HCT116 (cell line): ENCODE data around the gene SSBP1. TPM values are rescaled to one million over a fixed set of nuclear protein-coding genes. Genes with fewer than 3 reads are reported as not detected.

Experiments used
- ATAC-seq: fragments of 200-7000 bp; cut with Tn5 transposase; 2 replicates; pipeline ENCODE4 v1.9.1; 2020; ENCODE audit warnings: mild to moderate bottlenecking, moderate library complexity
- BruUV-seq: library from RNA; stranded (reverse); fragments of 400-500 nt; replicated peaks from 2 replicates; lab custom pipeline; 2021; lab: Mats Ljungman, UMichigan
- CTCF ChIA-PET: fragments of 300-600 bp; sonication (Branson Sonifier 250); formaldehyde crosslinking; loops from one replicate; lab custom pipeline; 2021; ENCODE audit warnings: antibody characterized with exemption; lab: Charles Lee
- POLR2A ChIA-PET: fragments of 300-600, 350-600 bp; sonication (Branson Sonifier 250); formaldehyde crosslinking; loops from one replicate; lab custom pipeline; 2021; ENCODE audit warnings: antibody characterized with exemption; lab: Charles Lee
- RAD21 ChIA-PET, 2 experiments: fragments of 300-600 bp; sonication (Branson Sonifier 250); formaldehyde crosslinking; loops; one replicate each; lab custom pipeline; 2023; ENCODE audit warnings: low total read pairs in 2 of 2; ENCODE audit not compliant: uncharacterized antibody in 2 of 2, unreplicated experiment in 2 of 2, low non-redundant PET in 1 of 2; lab: Charles Lee
- DNase-seq: peaks from one replicate; pipeline ENCODE4 v3.0.0-alpha.2; 2010; ENCODE audit warnings: low read depth, low spot score
- H2AFZ ChIP-seq: fragments of 200-600 bp; shearing (Covaris generic), sonication (generic); 2 replicates; pipeline ENCODE4 v1.6.1; 2017; ENCODE audit warnings: low read depth, mixed run types, mixed read lengths, antibody characterized with exemption, low read length; ENCODE audit not compliant: poor library complexity, severe bottlenecking
- H3K27ac ChIP-seq: 2 replicates; pipeline ENCODE4 v1.5.1; 2012; ENCODE audit warnings: low read depth, low read length
- H3K27me3 ChIP-seq: fragments of 200-600 bp; sonication (generic); 2 replicates; pipeline ENCODE4 v1.6.1; 2016; ENCODE audit warnings: mixed run types, low read length, mixed read lengths; ENCODE audit not compliant: insufficient read depth
- H3K36me3 ChIP-seq, 2 experiments: fragments of 200-500 bp in 1 of 2; fragments of 200-600 bp in 1 of 2; sonication (Bioruptor generic) in 1 of 2; sonication (generic) in 1 of 2; 2 replicates each; pipeline versions ENCODE4 v1.5.1 to v1.6.1; 2014 to 2016; ENCODE audit warnings: low read length in 2 of 2, inconsistent platforms in 1 of 2, mixed read lengths in 1 of 2, mixed run types in 1 of 2; ENCODE audit not compliant: insufficient read depth in 2 of 2, control insufficient read depth in 1 of 2
- H3K4me1 ChIP-seq, 2 experiments: fragments of 200-600 bp in 1 of 2; sonication (generic) in 1 of 2; 2 replicates each; pipeline versions ENCODE4 v1.5.1 to v1.6.1; 2012 to 2017; ENCODE audit warnings: low read length in 2 of 2, inconsistent platforms in 1 of 2, mild to moderate bottlenecking in 1 of 2, mixed read lengths in 1 of 2, mixed run types in 1 of 2, moderate library complexity in 1 of 2; ENCODE audit not compliant: insufficient read depth in 2 of 2, control insufficient read depth in 1 of 2
- H3K4me2 ChIP-seq: fragments of 200-600 bp; sonication (generic); 2 replicates; pipeline ENCODE4 v1.6.1; 2017; ENCODE audit warnings: mixed run types, low read length, mixed read lengths
- H3K4me3 ChIP-seq, 2 experiments: fragments of 200-600 bp in 1 of 2; sonication (generic) in 1 of 2; replicated peaks in 1 of 2; 2 replicates each; pipeline ENCODE4 v1.5.1; 2011 to 2016; ENCODE audit warnings: low read length in 2 of 2, control low read depth in 1 of 2, low read depth in 1 of 2, mild to moderate bottlenecking in 1 of 2, mixed read lengths in 1 of 2, mixed run types in 1 of 2
- H3K79me2 ChIP-seq: fragments of 200-600 bp; sonication (generic); 2 replicates; pipeline ENCODE4 v1.6.1; 2017; ENCODE audit warnings: mild to moderate bottlenecking, mixed run types, low read length, moderate library complexity, mixed read lengths; ENCODE audit not compliant: insufficient read depth
- H3K9ac ChIP-seq: fragments of 200-600 bp; sonication (generic); 2 replicates; pipeline ENCODE4 v1.6.1; 2016; ENCODE audit warnings: low read length, mixed read lengths
- H3K9me2 ChIP-seq: fragments of 200-600 bp; sonication (generic), shearing (Covaris generic); 2 replicates; pipeline ENCODE4 v1.6.1; 2017; ENCODE audit warnings: mixed run types, mild to moderate bottlenecking, moderate library complexity; ENCODE audit not compliant: insufficient read depth
- H3K9me3 ChIP-seq, 2 experiments: fragments of 200-500 bp in 1 of 2; fragments of 200-600 bp in 1 of 2; sonication (Bioruptor generic) in 1 of 2; sonication (generic) in 1 of 2; 2 replicates each; pipeline ENCODE4 v1.6.1; 2014 to 2017; ENCODE audit warnings: low read length in 2 of 2, mixed read lengths in 2 of 2, inconsistent platforms in 1 of 2, low read depth in 1 of 2, mild to moderate bottlenecking in 1 of 2, mixed run types in 1 of 2, moderate library complexity in 1 of 2; ENCODE audit not compliant: control insufficient read depth in 1 of 2, insufficient read depth in 1 of 2
- H4K20me1 ChIP-seq: fragments of 200-600 bp; sonication (generic), shearing (Covaris generic); 2 replicates; pipeline ENCODE4 v1.6.1; 2017; ENCODE audit warnings: mixed run types, mild to moderate bottlenecking, moderate library complexity; ENCODE audit not compliant: insufficient read depth
- CEBPB ChIP-seq: IDR thresholded peaks from 2 replicates; pipeline ENCODE4 v1.6.1; 2012; ENCODE audit warnings: low read depth
- EGR1 ChIP-seq: IDR thresholded peaks from 2 replicates; pipeline ENCODE4 v1.6.1; 2012; ENCODE audit warnings: low read depth
- ELF1 ChIP-seq: IDR thresholded peaks from 2 replicates; pipeline ENCODE4 v1.6.1; 2012; ENCODE audit warnings: low read depth, borderline replicate concordance
- EZH2 ChIP-seq: fragments of 200-600 bp; sonication (generic); IDR thresholded peaks from 2 replicates; pipeline ENCODE4 v1.6.1; 2017; ENCODE audit warnings: antibody characterized with exemption, mixed run types
- EZH2phosphoT487 ChIP-seq: fragments of 200-600 bp; IDR thresholded peaks from 2 replicates; pipeline ENCODE4 v1.6.1; 2018; ENCODE audit warnings: antibody characterized with exemption, borderline replicate concordance
- FOSL1 ChIP-seq: IDR thresholded peaks from 2 replicates; pipeline ENCODE4 v1.6.1; 2012; ENCODE audit warnings: low read depth
- JUND ChIP-seq: IDR thresholded peaks from 2 replicates; pipeline ENCODE4 v1.6.1; 2012
- POLR2A ChIP-seq: IDR thresholded peaks from 2 replicates; pipeline ENCODE4 v1.7.0; 2011; ENCODE audit warnings: borderline replicate concordance; ENCODE audit not compliant: insufficient read depth, insufficient read length; ENCODE audit errors: extremely low read depth
- POLR2AphosphoS5 ChIP-seq: IDR thresholded peaks from 2 replicates; pipeline ENCODE4 v1.6.1; 2011; ENCODE audit warnings: mild to moderate bottlenecking, low read depth, low read length, moderate library complexity
- RAD21 ChIP-seq: IDR thresholded peaks from 2 replicates; pipeline ENCODE4 v1.6.1; 2012; ENCODE audit warnings: low read depth, mild to moderate bottlenecking
- SP1 ChIP-seq: IDR thresholded peaks from 2 replicates; pipeline ENCODE4 v1.6.1; 2012; ENCODE audit warnings: low read depth
- TCF7L2 ChIP-seq: IDR thresholded peaks from 2 replicates; pipeline ENCODE4 v1.7.0; 2011; ENCODE audit warnings: borderline replicate concordance, inconsistent platforms; ENCODE audit not compliant: insufficient read depth, insufficient read length; ENCODE audit errors: extremely low read depth
- YY1 ChIP-seq: IDR thresholded peaks from 2 replicates; pipeline ENCODE4 v1.6.1; 2011; ENCODE audit warnings: low read length, low read depth, moderate library complexity, mild to moderate bottlenecking; ENCODE audit not compliant: insufficient replicate concordance; ENCODE audit errors: extremely low read depth
- ZNF274 ChIP-seq: fragments of 200-500 bp; sonication (Bioruptor generic); IDR thresholded peaks from 2 replicates; pipeline ENCODE4 v1.6.1; 2014; ENCODE audit warnings: mild to moderate bottlenecking, low read depth, low read length, inconsistent platforms
- intact Hi-C: fragments of 100-400 bp; cut with micrococcal nuclease; formaldehyde crosslinking; loops from 2 replicates; pipeline ENCODE4 v1.10.0; 2022
- total RNA-seq: library from RNA; stranded (reverse); gene quantifications from one replicate; pipeline ENCODE4 v1.2.1, GENCODE V29; 2021; ENCODE audit not compliant: unreplicated experiment
- TF ChIP-seq, protein P1 (sequence below), 3 experiments: fragments of 200-600 bp in 1 of 3; sonication (generic) in 1 of 3; IDR thresholded peaks in 2 of 3; conservative IDR thresholded peaks in 1 of 3; 2 replicates each; pipeline ENCODE4 v1.5.1; 2012 to 2017; ENCODE audit warnings: low read depth in 2 of 3, low read length in 2 of 3, antibody characterized with exemption in 1 of 3, borderline replicate concordance in 1 of 3, control low read depth in 1 of 3, mild to moderate bottlenecking in 1 of 3, mixed read lengths in 1 of 3, mixed run types in 1 of 3, moderate library complexity in 1 of 3; ENCODE audit not compliant: insufficient read depth in 1 of 3
- TF ChIP-seq, protein P2 (sequence below): IDR thresholded peaks from 2 replicates; pipeline ENCODE4 v1.6.1; 2012; ENCODE audit warnings: low read depth
- TF ChIP-seq, protein P3 (sequence below): IDR thresholded peaks from 2 replicates; pipeline ENCODE4 v1.6.1; 2011; ENCODE audit warnings: mild to moderate bottlenecking, low read length, moderate library complexity; ENCODE audit not compliant: insufficient replicate concordance; ENCODE audit errors: extremely low read depth

SSBP1 gene
- total RNA-seq, 1 experiment from 2014 or later, result 171 TPM

DNA sequence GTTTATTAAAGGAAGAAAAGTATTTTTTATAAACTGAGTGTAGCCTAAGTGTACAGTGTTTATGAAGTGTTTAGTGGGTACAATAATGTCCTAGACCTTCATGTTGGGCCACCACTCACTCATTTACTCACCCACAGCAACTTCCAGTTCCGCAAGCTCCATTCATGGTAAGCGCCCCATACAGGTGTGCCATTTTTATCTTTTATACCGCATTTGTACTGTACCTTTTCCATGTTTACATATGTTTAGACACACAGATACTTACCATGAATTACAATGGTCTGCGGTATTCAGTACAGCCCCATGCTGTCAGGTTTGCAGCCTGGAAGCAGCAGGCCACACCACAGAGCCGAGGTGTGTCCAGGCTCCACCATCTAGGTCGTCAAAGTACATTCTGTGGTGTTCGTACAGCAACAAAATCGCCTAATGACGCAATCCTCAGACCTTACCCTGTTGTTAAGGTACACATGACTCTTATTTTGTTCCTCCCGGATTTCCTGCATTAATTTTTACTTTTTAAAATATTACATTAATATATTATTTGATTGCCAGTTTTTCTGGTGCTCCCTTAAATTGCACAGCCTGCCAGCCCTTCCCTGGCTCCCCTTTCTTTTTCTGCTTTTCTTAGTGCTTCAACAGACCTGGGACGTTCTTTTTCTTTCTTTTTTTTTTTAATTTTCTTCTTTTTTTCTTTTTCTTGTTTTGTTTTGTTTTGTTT, 881 bp upstream of the SSBP1 start:
- DNase-seq (no peak), ATAC-seq (no peak)
- peak overlapping the region; percentile 61 for H3K27ac ChIP-seq
- ChIA-PET CTCF (interaction anchor here (0.7 to 2.5 kb wide), 14 partner anchors 8 to 452 kb away, joined by 3 to 21 read pairs (median 4); no protein-coding TSS in a partner anchor), POLR2A (interaction anchor here (1.4 kb wide), 1 partner anchor 15 kb away, joined by 4 read pairs; no protein-coding TSS in a partner anchor), RAD21 (no interaction called here)
- H3K4me2 ChIP-seq, result peak overlapping the region; percentile 84
- no peaks in the 10 kb centered on the region for H3K9me3 ChIP-seq
- H3K36me3 ChIP-seq, result peaks cover 18 to 19% of the 10 kb centered on the region in 2 experiments
- H3K27me3 ChIP-seq, result no peaks in the 10 kb centered on the region
- H4K20me1 ChIP-seq, result peaks cover 5% of the 10 kb centered on the region; the same call in 1 of the 2 replicates
- no peaks in the 10 kb centered on the region for H3K9me2 ChIP-seq
- TSS peak; percentile 73 for BruUV-seq
- H3K9ac ChIP-seq, result peak overlapping the region; percentile 89
- peaks cover 42% of the 10 kb centered on the region for H3K79me2 ChIP-seq
- no peak for TF ChIP-seq SP1
- no peak for TF ChIP-seq ELF1
- TF ChIP-seq, protein P1, sequence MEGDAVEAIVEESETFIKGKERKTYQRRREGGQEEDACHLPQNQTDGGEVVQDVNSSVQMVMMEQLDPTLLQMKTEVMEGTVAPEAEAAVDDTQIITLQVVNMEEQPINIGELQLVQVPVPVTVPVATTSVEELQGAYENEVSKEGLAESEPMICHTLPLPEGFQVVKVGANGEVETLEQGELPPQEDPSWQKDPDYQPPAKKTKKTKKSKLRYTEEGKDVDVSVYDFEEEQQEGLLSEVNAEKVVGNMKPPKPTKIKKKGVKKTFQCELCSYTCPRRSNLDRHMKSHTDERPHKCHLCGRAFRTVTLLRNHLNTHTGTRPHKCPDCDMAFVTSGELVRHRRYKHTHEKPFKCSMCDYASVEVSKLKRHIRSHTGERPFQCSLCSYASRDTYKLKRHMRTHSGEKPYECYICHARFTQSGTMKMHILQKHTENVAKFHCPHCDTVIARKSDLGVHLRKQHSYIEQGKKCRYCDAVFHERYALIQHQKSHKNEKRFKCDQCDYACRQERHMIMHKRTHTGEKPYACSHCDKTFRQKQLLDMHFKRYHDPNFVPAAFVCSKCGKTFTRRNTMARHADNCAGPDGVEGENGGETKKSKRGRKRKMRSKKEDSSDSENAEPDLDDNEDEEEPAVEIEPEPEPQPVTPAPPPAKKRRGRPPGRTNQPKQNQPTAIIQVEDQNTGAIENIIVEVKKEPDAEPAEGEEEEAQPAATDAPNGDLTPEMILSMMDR (IDR thresholded peaks at IDR 0.05 in 2 of 3, conservative IDR thresholded peaks at IDR 0.05 in 1 of 3; ENCODE audit: borderline replicate concordance in 1 of 3, insufficient read depth in 1 of 3, low read depth in 2 of 3, low read length in 2 of 3), result no peak
- no peak for TF ChIP-seq EZH2phosphoT487
- TF ChIP-seq, protein P2, sequence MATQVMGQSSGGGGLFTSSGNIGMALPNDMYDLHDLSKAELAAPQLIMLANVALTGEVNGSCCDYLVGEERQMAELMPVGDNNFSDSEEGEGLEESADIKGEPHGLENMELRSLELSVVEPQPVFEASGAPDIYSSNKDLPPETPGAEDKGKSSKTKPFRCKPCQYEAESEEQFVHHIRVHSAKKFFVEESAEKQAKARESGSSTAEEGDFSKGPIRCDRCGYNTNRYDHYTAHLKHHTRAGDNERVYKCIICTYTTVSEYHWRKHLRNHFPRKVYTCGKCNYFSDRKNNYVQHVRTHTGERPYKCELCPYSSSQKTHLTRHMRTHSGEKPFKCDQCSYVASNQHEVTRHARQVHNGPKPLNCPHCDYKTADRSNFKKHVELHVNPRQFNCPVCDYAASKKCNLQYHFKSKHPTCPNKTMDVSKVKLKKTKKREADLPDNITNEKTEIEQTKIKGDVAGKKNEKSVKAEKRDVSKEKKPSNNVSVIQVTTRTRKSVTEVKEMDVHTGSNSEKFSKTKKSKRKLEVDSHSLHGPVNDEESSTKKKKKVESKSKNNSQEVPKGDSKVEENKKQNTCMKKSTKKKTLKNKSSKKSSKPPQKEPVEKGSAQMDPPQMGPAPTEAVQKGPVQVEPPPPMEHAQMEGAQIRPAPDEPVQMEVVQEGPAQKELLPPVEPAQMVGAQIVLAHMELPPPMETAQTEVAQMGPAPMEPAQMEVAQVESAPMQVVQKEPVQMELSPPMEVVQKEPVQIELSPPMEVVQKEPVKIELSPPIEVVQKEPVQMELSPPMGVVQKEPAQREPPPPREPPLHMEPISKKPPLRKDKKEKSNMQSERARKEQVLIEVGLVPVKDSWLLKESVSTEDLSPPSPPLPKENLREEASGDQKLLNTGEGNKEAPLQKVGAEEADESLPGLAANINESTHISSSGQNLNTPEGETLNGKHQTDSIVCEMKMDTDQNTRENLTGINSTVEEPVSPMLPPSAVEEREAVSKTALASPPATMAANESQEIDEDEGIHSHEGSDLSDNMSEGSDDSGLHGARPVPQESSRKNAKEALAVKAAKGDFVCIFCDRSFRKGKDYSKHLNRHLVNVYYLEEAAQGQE, result no peak
- TF ChIP-seq, protein P3, sequence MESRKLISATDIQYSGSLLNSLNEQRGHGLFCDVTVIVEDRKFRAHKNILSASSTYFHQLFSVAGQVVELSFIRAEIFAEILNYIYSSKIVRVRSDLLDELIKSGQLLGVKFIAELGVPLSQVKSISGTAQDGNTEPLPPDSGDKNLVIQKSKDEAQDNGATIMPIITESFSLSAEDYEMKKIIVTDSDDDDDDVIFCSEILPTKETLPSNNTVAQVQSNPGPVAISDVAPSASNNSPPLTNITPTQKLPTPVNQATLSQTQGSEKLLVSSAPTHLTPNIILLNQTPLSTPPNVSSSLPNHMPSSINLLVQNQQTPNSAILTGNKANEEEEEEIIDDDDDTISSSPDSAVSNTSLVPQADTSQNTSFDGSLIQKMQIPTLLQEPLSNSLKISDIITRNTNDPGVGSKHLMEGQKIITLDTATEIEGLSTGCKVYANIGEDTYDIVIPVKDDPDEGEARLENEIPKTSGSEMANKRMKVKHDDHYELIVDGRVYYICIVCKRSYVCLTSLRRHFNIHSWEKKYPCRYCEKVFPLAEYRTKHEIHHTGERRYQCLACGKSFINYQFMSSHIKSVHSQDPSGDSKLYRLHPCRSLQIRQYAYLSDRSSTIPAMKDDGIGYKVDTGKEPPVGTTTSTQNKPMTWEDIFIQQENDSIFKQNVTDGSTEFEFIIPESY, result no peak
- TF ChIP-seq TCF7L2, result no peak
- no peak for TF ChIP-seq FOSL1
- TF ChIP-seq JUND, result no peak
- peak; percentile 28 for TF ChIP-seq POLR2A
- TF ChIP-seq POLR2AphosphoS5, result no peak
- peak; percentile 49; the same call in 1 of the 2 replicates for TF ChIP-seq CEBPB
- no peak for TF ChIP-seq EGR1
- no peak for TF ChIP-seq ZNF274
- TF ChIP-seq RAD21, result no peak
- TF ChIP-seq YY1, result no peak
- no peak for TF ChIP-seq EZH2
- H2AFZ ChIP-seq, result peak overlapping the region; percentile 97
- intact Hi-C loops, result loop anchor here (10.0 kb wide), 1 partner anchor 182 kb away; the partner anchor contains the start of gene AGK
- H3K4me1 ChIP-seq, result peaks cover 4 to 13% of the 10 kb centered on the region in 2 experiments; a peak in 3 of 4 replicates
- peak overlapping the region; percentile 86 to 88 for H3K4me3 ChIP-seq
